GM21723 (cell line): ENCODE results near the gene LPCAT1.
A peak's percentile ranks its signal among the peaks of the same experiment; 100 is the strongest.

Experiments used
- ATAC-seq: cut with Tn5 transposase; IDR thresholded peaks from one replicate; pipeline ENCODE4 v1.9.1; 2021; ENCODE audit warnings: mild to moderate bottlenecking, moderate library complexity; ENCODE audit not compliant: unreplicated experiment

The LPCAT1 gene

DNA sequence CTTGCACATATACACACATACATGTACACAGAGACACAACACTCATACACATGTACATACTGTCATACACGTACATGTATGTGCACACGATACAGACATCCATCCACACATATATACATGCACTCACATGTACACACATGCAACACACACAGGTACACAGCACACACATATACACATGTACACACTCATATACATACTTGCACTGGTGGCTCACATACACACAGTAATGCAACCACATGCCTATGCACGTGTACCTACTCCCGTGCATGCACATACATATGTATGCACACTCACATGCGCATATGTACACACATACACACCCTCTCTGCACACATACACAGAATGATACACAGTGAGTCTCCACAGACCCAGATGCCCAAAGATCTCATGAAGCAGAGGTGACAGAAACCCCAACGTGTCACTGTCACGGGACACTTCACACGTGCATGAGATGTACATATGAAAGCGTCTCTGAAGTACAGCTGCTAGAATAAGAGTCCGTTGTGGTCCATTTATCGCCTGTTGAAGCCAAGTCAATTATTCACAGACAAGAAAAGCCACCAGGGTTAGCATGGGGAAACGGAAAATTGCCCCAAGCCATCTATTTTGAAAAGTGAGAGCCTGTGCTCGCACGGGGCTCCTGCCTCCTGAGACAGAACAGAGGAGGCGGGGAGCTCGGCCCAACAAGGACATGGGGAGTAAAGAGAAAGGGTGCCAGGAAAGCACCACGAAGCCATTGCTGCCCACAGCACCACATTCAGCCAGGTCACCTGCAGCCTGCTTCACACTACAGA, 24.9 kb downstream of the LPCAT1 start:
- peak; percentile 33 for ATAC-seq

DNA sequence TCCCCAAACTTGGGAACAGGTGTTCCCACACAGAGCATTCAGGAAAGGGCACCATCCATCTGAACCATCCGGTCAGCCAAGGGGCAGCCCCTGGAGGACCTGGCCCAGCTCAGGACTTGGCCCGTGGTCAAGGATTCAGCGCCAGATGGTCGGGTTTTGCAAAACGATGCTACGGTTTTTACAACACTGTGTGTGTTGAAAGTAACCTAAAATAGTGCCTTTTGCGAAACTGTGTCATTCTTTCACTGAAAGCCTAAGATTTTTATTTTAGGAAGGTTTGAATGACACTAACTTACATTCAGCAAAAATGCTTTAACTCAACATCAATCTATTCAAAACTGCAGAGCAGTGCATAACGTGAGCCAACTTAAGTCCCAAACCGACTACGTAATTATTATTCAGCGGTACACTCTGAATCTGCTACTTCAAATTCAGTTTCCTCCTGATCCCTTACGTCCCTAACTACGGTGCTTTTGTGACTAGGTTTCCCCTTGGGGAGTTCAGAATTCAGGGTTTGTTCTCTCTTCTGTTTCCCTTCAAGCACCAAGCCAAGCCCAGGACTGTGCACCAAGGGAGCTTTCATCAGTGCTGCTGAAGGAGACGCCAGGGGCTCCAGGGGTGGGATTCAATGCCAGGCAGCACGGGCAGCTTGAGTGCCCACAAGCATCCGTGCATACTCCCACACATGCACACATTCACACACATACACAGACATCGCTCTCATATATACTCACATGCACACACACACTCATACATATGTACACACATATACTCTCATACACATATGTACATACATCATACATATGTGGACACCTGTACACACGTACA, 25.8 kb downstream of the LPCAT1 start:
- peak; percentile 29 for ATAC-seq

DNA sequence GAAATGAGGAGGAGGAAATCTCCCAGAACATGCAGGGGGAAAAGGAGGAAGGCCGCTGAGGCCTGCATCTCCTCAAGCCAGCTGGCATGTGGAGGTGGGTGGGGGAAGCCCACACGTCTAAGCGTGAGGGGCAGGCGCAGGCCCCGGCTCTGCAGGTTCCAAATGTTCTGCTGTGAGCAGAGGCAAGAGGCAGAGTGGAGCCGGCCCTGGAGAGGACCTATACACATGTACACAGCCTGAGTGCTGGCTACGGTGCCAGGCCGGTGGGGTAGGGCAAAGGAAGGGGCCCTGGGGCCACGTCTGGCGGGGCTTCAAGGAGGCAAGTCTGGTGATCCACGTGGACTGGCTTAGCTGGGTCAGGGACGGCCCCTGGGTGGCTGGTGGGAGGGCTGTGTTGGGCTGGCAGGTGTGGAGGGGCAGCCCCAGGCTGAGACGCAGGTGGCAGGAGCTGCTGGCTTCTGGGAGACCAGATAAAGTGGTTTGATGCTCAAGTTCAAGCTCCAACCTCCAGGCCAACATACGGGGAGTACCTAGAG, 26.4 kb downstream of the LPCAT1 start:
- peak; percentile 36 for ATAC-seq

DNA sequence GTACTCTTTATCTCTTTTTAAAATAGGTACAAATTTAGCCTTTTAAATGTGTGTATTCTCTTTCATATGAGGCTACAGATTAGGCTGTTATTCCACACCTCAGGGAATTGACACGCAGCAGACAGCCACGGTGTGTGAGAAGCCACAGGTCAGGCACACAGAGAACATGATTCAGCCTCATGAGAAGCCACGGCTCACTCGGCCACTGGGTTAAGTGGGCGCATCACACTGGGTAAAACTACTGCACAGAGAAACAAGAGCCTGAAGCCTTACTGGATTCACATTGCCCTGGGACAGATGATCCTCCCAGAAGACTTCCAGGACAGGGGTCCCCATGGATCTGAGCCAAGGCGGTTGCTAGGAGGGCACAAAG, 28.2 kb downstream of the LPCAT1 start:
- ATAC-seq = no peak

DNA sequence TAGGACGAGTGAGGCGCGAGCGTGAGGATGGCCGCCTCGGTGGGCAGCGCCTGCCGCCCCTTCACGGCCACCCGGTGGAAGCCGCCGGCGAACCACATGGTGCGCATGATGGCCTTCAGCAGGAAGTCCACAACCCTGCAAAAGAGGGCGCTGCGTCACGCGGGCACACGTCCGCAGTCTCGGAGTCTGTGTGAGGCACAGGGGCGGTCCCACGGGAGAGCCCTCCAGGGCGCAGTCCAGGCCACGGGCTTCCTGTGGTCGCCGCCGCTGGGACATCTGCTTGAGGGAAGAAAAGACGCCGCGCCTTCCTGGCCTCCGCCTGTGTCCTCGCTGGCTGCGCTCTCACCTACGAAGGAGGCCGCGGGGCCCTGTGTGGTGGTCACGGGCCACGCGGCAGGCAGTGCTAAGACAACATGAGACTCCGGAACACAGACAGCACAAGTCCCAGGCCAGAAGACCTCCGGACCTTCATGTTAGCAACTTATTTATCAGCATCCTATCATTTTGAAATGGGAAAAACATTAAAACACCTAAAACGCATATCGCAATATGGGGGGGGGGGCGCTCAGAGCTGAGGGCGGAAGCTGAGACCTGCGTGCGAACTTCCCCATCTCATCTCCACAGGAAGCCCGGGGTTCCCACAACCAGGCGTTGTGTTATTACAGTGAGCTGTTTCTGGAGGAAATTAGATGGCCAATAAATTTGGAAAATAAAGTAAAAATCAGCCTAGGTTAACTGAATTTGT, 28.8 kb downstream of the LPCAT1 start:
- peak; percentile 31 for ATAC-seq

DNA sequence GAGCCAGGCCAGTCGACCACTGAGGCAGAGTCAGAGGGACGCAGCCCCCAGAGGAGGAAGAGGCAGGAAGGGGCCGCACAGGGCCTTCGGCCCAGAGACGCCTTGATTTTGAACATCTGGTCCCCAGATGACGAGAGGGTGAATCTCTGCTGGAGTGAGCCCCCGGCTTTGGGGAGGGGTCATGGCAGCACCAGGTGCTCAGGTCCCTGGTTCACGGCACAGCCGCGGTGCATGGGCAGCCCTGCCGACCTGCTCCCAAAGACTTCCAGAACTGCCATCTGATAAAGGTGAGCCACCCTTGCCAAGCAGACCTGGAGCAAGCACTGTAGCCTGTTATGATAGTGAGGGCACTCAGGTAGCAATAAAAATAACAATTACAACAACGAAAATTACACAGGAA, 29.8 kb downstream of the LPCAT1 start:
- ATAC-seq = no peak

DNA sequence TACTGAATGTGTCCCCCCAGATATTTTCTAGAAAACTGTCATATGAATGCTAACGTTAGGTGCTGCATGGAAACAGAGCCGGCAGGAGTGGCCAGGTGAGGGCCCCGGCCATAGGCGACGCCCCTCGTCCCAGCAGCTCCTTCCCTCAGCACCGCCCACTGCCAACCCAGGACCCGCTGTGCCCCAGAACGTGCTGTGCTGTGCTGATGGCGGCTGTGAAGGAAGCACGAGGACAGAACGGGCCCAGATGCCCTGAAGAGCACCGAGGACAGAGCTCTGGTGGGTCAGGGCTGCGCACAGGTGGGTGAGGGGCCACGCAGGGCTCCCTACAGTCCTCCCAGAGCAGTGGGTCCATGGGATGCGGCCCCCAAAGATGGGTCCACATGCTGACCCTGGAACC, 30.3 kb downstream of the LPCAT1 start:
- no peak for ATAC-seq

DNA sequence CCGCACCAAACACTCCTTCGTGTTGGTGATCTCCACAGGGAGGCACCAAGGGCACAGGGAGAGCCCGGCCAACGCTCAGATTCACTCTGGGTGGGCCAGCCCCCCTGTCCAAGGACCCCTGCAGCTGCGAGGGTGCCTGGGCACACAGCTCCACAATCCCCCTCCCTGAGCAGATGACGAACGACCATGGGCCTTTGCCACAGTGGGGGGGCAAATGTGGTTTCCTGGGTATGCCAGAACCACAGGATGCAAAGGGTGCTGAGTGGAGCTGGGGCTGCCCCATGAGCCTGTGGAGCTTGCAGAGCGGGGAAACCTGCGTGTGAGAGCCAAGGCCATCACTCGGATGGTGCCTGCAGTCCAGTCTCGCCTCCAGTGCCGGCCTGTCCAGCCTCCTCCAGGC, 31.0 kb downstream of the LPCAT1 start:
- ATAC-seq = no peak

DNA sequence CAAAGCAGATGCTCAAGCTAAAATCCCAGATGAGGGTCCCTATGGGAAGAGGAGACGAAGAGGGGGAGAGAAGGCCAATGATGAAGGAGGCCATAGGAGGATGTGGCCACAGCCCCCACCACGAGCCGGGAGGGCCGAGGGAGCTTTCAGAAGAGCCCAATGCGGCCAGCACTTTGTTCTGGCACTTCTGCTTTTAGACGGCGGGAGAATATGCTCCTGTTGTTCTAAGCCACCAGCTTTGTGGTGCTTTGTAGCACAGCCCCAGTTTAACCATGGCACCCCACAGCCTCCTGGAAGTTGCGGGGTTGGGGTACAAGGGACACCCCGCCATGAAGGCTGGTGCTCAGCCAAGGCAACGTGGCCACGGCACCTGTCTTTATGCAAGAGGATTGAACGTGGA, 33.4 kb downstream of the LPCAT1 start:
- no peak for ATAC-seq

DNA sequence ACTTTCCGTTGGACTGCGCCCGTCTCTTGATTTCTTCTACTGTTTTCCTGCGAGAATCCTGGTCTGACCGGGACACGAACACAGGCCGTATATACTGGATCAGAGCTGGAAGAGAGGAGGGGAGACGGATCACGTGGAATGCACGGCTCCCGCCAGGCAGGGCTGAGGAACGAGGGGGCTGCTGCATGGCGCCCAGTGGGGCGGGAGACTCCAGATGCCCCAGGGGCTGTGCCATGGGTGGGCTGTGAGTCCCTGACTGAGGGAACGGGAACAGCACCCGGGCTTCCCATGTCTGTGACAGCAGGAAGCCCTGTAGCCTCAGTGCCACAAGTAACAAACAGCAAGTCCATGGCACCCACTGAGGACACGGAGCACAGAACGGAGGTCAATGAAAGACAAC, 34.0 kb downstream of the LPCAT1 start:
- ATAC-seq = no peak

DNA sequence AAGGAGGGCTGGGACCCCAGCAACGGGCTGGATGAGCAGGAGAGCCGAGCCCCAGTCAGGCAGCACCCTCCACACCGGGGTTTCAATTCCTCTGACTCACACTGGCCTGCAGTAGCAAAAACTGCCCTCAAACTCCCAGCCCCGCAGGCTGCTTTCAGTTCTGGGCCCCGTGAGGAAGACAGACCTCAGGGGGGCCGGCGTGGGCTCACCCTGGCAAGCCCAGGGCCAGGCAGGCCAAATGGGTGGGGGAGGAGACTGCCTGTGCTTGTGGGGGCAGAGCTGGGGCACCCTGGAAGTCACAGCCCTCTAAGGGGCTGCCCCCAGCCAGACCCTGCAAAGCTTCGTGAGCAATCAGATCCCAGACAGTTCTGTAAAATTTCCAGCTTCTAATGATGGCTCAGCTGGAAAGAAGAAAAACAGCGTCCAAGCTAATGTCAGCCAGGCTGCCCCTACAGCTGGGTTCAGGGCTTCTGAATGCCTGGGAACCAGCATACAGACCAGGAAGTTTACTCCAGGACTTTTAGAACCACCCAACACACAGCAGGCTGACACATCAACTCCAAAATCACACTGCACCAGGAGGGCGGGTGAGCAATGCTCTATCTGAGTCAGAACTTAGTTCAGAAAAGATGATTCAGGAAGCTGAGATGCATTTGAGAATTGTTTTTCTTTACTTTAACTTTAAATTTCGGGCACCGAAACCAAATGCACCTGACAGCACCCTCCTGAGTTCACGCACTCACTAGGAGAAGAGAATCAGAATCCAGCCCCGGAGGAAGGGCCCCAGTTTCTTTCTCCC, 34.7 kb downstream of the LPCAT1 start:
- ATAC-seq = peak; percentile 53

DNA sequence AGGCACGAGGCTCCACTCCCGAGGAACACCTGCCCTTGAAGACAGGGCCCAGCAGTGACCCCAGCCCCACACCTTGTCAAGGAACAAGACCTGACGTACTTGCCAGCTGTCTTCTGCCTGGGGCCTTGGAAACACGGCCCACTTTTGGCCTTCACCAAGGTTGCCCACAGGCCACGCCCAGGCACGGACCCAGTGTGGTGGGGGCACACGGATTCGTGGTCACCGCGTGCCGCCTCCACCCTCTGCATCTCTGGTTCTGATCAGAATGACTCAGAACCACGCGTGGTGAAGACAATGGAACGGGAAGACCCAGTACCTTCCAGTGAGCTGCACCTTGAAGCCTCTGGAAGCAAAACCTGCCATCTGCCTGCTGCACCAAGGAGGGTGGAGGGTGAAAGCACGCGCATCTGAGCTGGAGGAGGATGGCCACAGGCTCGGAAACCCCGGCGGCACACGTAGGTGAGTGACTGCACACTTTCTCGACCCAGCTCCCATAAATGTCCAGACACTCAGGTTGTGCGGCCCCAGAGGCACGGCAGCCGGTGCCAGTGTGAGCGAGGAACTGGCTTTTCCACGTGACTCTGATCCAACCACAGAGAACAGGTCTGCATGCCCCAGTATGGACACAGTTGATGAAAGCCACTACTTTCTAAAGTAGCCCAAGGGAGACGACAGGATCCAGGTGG, 36.5 kb downstream of the LPCAT1 start:
- no peak for ATAC-seq

DNA sequence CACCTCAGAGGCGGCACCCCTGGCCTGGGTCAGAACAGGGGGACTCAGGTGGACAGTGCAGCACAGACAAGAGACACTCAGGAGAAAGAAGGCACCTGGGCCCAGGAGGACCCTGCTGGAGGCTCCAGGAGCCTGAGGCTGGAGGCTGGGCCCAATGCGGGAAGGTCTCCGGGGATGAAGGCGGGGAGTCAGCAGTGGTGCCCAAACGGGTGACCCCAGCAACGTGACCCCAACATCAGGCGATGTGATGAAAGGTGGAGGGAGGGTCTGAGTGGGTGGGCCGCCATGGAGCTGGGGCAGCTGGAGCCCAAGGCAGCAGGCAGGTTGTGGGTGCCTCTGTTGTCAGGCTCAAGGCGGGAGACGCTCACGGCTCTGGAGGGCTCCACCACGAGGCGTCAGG, 37.5 kb downstream of the LPCAT1 start:
- ATAC-seq = no peak

DNA sequence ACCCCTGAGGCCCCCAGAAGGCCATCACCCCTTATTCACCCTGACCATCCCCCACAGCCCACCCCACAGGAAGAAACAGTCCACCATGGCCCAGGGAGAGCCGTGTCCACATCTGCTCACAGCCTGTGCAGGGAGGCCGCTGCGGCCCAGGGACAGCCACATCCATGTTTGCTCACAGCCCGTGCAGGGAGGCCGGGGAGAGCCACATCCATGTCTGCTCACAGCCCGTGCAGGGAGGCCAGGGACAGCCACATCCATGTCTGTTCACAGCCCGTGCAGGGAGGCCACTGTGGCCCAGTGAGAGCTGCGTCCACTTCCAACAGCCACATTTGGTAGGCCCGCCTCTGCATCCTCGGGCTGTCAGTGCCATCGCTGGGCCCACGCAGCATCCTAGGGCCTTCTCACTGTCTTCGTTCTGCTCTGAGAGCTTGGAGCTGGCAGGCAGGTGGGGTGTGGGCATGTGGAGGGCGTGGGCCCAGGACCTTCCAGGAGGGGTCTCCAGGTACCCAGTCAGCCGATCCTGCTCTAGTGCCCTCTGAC, 38.1 kb downstream of the LPCAT1 start:
- no peak for ATAC-seq

DNA sequence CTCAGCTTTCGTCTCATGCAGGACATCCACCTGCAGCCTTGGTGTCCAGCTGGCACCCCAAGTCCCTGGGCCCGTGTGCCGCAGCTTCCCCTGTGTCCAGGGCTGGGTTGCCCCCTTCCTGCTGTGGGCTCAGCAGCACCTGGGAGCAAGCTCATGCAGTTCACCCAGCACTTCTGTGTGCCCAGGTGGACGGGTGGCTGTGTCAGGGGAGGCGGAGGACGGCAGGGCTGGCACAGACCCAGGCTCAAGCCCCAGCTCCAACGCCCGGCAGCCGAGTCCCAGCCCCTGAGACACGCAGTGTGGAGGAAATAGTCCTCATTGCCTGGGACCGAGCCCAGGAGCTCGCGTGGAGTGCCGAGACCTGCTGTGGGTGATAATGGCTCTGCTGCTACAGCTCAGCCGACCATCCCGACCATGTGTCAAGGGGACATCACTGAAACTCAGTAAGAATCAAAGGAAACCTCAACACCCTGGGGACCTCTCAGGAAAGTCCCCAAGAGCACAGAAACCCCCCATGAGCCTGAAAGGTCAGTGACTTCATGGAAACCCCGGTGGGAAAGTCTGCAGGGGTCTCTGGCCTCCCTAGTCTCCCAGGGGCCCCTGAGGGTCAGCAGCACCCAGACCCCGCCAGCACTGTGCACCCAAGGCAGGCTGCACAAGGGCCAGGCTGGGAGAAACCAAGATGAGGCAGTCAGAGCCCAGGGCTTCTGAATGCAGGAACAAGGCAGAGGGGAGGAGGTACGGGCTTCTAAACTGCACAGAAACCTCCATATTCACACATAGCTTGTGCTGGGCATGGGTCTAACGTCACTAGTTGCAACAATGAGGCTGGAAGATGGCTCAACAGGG, 38.8 kb downstream of the LPCAT1 start:
- ATAC-seq = peak; percentile 57

DNA sequence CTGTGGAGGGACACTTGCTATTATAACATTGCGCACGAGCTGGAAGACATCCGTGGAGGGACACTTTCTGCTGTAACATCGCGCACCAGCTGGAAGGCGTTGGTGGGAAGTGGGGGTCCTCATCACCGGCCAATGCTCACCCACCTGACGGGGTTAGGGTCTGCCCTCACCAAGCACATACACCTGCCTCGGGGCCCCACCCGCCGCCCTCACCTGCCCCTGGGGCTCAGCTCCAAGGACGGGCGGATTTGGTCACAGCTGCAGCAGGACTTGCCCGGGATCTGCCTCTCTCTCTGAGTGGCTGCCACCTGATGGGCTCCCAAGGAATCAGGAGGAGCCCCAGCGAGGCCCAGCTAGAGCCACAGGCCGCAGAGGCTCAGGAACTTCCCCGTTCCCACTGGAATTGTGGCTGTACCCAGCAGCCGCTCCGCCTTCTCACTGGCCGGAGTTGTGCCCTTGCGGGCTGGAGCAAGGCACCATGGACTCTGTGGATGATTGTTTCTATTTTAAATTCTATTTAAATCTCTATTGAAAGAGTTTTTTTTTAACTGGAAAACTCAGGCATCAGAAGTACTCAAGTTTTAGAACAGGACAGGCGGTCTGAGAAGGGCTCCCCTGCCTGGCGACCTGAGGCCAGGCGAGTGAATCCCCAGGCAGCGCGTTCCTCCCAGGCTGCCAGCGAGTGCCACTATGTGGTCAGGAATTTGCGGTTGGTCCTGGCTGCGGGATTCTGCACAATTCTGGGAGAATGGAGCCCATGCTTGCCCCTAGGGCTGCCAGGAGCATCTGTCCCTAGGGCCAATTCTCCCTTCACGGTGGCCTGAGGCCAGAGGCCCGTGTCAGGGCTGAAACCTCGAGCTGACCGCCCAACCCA, 39.7 kb downstream of the LPCAT1 start:
- ATAC-seq = no peak

DNA sequence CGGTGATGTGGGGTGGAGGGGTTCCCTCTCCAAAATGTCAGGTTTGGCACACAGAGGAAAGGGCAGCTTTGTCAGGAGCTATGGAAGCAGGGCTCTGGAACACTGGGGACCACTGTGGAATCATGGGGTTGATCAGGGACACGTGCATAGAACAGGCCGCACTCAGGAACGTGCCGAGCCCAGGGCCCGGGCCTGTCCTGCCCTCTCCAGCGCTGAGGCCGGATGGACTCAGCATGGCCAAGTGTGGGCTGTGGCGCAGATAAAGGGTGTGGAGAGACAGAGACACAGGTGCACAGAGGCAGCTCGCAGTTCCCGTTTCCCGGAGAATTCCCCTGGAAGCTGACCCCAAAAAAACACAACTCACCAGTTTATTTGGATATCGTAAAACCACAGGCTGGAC, 40.7 kb downstream of the LPCAT1 start:
- no peak for ATAC-seq

DNA sequence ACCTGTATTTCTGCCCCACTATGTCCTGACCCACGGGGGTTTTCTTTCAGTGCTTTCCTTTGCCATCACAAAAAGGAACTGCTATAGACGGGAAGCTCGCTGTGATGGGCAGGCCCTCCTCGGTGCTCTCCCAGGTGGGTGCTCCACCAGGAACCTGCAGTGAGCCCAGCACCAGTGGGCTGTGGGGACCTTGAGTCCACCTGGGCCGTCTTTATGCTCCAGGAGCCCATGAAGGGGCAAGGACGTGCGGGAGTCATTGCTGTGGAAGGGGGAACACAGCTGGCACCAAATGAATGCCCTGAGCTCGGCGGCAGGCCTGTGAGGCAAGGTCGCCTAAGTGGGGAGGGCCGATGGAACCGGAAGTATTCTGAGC, 41.8 kb downstream of the LPCAT1 start:
- ATAC-seq = no peak
